AG10803 (cell line): ENCODE measurements around the gene TNFRSF19.
A peak's percentile ranks its signal among the peaks of the same experiment; 100 is the strongest.
"Not testable (repeated sequence)": the region's sequence is repeated elsewhere in the genome, so short reads cannot be mapped to it uniquely, and the experiment has no call there.

Experiments
- DNase-seq: peaks from one replicate; pipeline ENCODE4 v3.0.0; 2010; ENCODE audit warnings: low read depth
- H3K4me3 ChIP-seq: 2 replicates; pipeline ENCODE4 v1.5.1; 2011; ENCODE audit warnings: mild to moderate bottlenecking, low read length, control low read depth
- CTCF ChIP-seq: conservative IDR thresholded peaks from 2 replicates; pipeline ENCODE4 v1.5.1; 2011; ENCODE audit warnings: mild to moderate bottlenecking, low read length, control low read depth, inconsistent platforms

TNFRSF19 gene

GRCh38 chr13:23570099-23570920 lies at the start of gene TNFRSF19:
TNFRSF19 (plus strand) TSS chr13:23570412; CDS start chr13:23590184, 19,772 bp downstream.
- peak; percentile 1; the same call in 1 of the 2 replicates for TF ChIP-seq CTCF
- DNase-seq = peak; percentile 88
- H3K4me3 ChIP-seq = peak within 1 kb of the TSS; percentile 62

- not testable (repeated sequence) for DNase-seq
These were observed 40.3 kb upstream of the TNFRSF19 start for GRCh38 chr13:23529926-23530325.

GRCh38 chr13:23531446-23531845 lies 38.8 kb upstream of the TNFRSF19 start:
- no peak overlapping the region for H3K4me3 ChIP-seq
- TF ChIP-seq CTCF = no peak
- DNase-seq = no peak

More at GRCh38 chr13:23529926-23530325, 40.3 kb upstream of the TNFRSF19 start:
- not testable (repeated sequence) for H3K4me3 ChIP-seq

- DNase-seq = no peak
- H3K4me3 ChIP-seq = no peak overlapping the region
- no peak for TF ChIP-seq CTCF
These were observed 36.1 kb upstream of the TNFRSF19 start for GRCh38 chr13:23534090-23534489.

GRCh38 chr13:23541221-23541824 lies 28.9 kb upstream of the TNFRSF19 start:
- TF ChIP-seq CTCF = no peak
- no peak overlapping the region for H3K4me3 ChIP-seq
- no peak for DNase-seq

- no peak overlapping the region for H3K4me3 ChIP-seq
- no peak for TF ChIP-seq CTCF
- no peak for DNase-seq
These were observed 25.5 kb upstream of the TNFRSF19 start for GRCh38 chr13:23544668-23545067.

GRCh38 chr13:23547000-23547590 lies 23.1 kb upstream of the TNFRSF19 start:
- no peak for TF ChIP-seq CTCF
- peak; percentile 40 for DNase-seq
- H3K4me3 ChIP-seq = peak overlapping the region; percentile 65
